ENCODE measurements around the gene KCNN2. TPM values are rescaled to one million over a fixed set of nuclear protein-coding genes. Genes with fewer than 3 reads are reported as not detected.

Gene KCNN2
- total and polyA plus RNA-seq, 2 donors from 2014 or later: 1.5 to 1.7 TPM

GRCh38 chr5:114469372-114469771 lies 107.5 kb downstream of the KCNN2 start:
- H3K27me3 ChIP-seq (ENCODE audit: control insufficient read depth, insufficient read depth, low read length): no peaks in the 10 kb centered on the region
- TF ChIP-seq CTCF (IDR thresholded peaks at IDR 0.05; ENCODE audit: borderline replicate concordance, extremely low read depth, insufficient read depth): no peak
- H3K9me3 ChIP-seq (ENCODE audit: control insufficient read depth in 2 of 3, insufficient read depth in 1 of 3, low read length in 3 of 3): no peaks in the 10 kb centered on the region
- intact Hi-C loops (cut with DNase I): no loop called here
- H3K27ac ChIP-seq (ENCODE audit: low read depth in 2 of 2, low read length in 2 of 2): no peak overlapping the region
- DNase-seq (no peak), FAIRE-seq (no peak)
- no peak overlapping the region for H3K9ac ChIP-seq (ENCODE audit: low read length in 3 of 3)
- H3K4me1 ChIP-seq (ENCODE audit: control insufficient read depth in 2 of 3, insufficient read depth in 2 of 3, low read depth in 1 of 3, low read length in 3 of 3): no peaks in the 10 kb centered on the region
- no peaks in the 10 kb centered on the region for H3K36me3 ChIP-seq (ENCODE audit: control insufficient read depth in 2 of 3, insufficient read depth in 3 of 3, low read length in 3 of 3)
- no peak overlapping the region for H3K4me3 ChIP-seq (ENCODE audit: low read length in 3 of 3)

GRCh38 chr5:114471529-114471928 lies 109.7 kb downstream of the KCNN2 start:
- intact Hi-C loops (cut with DNase I): no loop called here
- Histone ChIP-seq H3K27ac (ENCODE audit: low read depth in 2 of 2, low read length in 2 of 2) (no peak overlapping the region), H3K36me3 (ENCODE audit: control insufficient read depth in 2 of 3, insufficient read depth in 3 of 3, low read length in 3 of 3) (no peaks in the 10 kb centered on the region), H3K9me3 (ENCODE audit: control insufficient read depth in 2 of 3, insufficient read depth in 1 of 3, low read length in 3 of 3) (no peaks in the 10 kb centered on the region), H3K27me3 (ENCODE audit: control insufficient read depth, insufficient read depth, low read length) (no peaks in the 10 kb centered on the region), H3K4me3 (ENCODE audit: low read length in 3 of 3) (no peak overlapping the region), H3K4me1 (ENCODE audit: control insufficient read depth in 2 of 3, insufficient read depth in 2 of 3, low read depth in 1 of 3, low read length in 3 of 3) (no peaks in the 10 kb centered on the region), H3K9ac (ENCODE audit: low read length in 3 of 3) (no peak overlapping the region)
- TF ChIP-seq CTCF (IDR thresholded peaks at IDR 0.05; ENCODE audit: borderline replicate concordance, extremely low read depth, insufficient read depth): no peak
- no peak for FAIRE-seq
- no peak for DNase-seq

GRCh38 chr5:114473541-114473940 lies 111.7 kb downstream of the KCNN2 start:
- intact Hi-C loops (cut with DNase I): no loop called here
- no peaks in the 10 kb centered on the region for H3K36me3 ChIP-seq (ENCODE audit: control insufficient read depth in 2 of 3, insufficient read depth in 3 of 3, low read length in 3 of 3)
- no peaks in the 10 kb centered on the region for H3K4me1 ChIP-seq (ENCODE audit: control insufficient read depth in 2 of 3, insufficient read depth in 2 of 3, low read depth in 1 of 3, low read length in 3 of 3)
- H3K4me3 ChIP-seq (ENCODE audit: low read length in 3 of 3): no peak overlapping the region
- no peaks in the 10 kb centered on the region for H3K27me3 ChIP-seq (ENCODE audit: control insufficient read depth, insufficient read depth, low read length)
- no peaks in the 10 kb centered on the region for H3K9me3 ChIP-seq (ENCODE audit: control insufficient read depth in 2 of 3, insufficient read depth in 1 of 3, low read length in 3 of 3)
- H3K9ac ChIP-seq (ENCODE audit: low read length in 3 of 3): no peak overlapping the region
- no peak for DNase-seq
- H3K27ac ChIP-seq (ENCODE audit: low read depth in 2 of 2, low read length in 2 of 2): no peak overlapping the region
- no peak for FAIRE-seq
- TF ChIP-seq CTCF (IDR thresholded peaks at IDR 0.05; ENCODE audit: borderline replicate concordance, extremely low read depth, insufficient read depth): no peak

GRCh38 chr5:114477816-114478334 lies 116.0 kb downstream of the KCNN2 start:
- DNase-seq (no peak), FAIRE-seq (no peak)
- Histone ChIP-seq H3K4me3 (ENCODE audit: low read length in 3 of 3) (no peak overlapping the region), H3K27ac (ENCODE audit: low read depth in 2 of 2, low read length in 2 of 2) (no peak overlapping the region), H3K27me3 (ENCODE audit: control insufficient read depth, insufficient read depth, low read length) (no peaks in the 10 kb centered on the region), H3K36me3 (ENCODE audit: control insufficient read depth in 2 of 3, insufficient read depth in 3 of 3, low read length in 3 of 3) (no peaks in the 10 kb centered on the region), H3K4me1 (ENCODE audit: control insufficient read depth in 2 of 3, insufficient read depth in 2 of 3, low read depth in 1 of 3, low read length in 3 of 3) (no peaks in the 10 kb centered on the region), H3K9ac (ENCODE audit: low read length in 3 of 3) (no peak overlapping the region), H3K9me3 (ENCODE audit: control insufficient read depth in 2 of 3, insufficient read depth in 1 of 3, low read length in 3 of 3) (no peaks in the 10 kb centered on the region)
- TF ChIP-seq CTCF (IDR thresholded peaks at IDR 0.05; ENCODE audit: borderline replicate concordance, extremely low read depth, insufficient read depth): no peak
- intact Hi-C loops (cut with DNase I): no loop called here
